Measurements from ENCODE around the gene TRIM13. TPM values are rescaled to one million over a fixed set of nuclear protein-coding genes. Genes with fewer than 3 reads are reported as not detected.

The TRIM13 gene
- total and polyA plus RNA-seq, 2 donors, result 28.4 to 40.2 TPM

DNA sequence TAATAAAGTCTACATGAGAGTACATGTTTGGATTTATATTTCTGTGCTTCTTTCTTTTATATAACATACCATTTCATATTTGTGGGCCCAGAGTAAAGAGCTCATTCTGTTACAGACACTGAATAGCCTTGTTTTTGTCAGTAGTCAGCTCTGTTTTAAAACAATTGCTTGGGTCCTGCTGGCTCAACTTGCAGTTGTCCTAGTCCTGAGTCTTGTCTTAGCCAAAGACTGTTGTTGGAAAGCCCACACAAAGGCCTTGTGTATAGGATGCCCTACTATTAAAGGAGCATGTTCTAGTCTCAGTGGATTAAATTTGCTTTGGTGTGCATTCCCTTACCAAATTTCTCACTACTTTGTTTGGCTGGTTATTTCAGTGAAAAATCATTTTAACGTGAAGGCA is 14.6 kb downstream of the TRIM13 start:
- no peak for DNase-seq (ENCODE audit: low read depth in 6 of 9, low spot score in 9 of 9)
- Histone ChIP-seq H3K9me3 (ENCODE audit: control insufficient read depth in 2 of 2, insufficient read depth in 1 of 2, low read length in 1 of 2) (peaks cover 0 to 2% of the 10 kb centered on the region in 2 donors), H3K27ac (ENCODE audit: low read depth in 1 of 2, low read length in 1 of 2) (no peak overlapping the region), H3K4me3 (ENCODE audit: low read length in 2 of 2) (no peak overlapping the region), H3K4me1 (ENCODE audit: control insufficient read depth in 2 of 2, insufficient read depth in 2 of 2, low read length in 2 of 2) (no peaks in the 10 kb centered on the region), H3K27me3 (ENCODE audit: control insufficient read depth in 2 of 2, insufficient read depth in 1 of 2, low read length in 1 of 2) (no peaks in the 10 kb centered on the region), H3K36me3 (ENCODE audit: control insufficient read depth in 2 of 2, insufficient read depth in 2 of 2, low read length in 1 of 2) (peaks cover 34 to 62% of the 10 kb centered on the region in 2 donors)
- WGBS, result 100% methylated on average over 1 of the region's 1 CpG

DNA sequence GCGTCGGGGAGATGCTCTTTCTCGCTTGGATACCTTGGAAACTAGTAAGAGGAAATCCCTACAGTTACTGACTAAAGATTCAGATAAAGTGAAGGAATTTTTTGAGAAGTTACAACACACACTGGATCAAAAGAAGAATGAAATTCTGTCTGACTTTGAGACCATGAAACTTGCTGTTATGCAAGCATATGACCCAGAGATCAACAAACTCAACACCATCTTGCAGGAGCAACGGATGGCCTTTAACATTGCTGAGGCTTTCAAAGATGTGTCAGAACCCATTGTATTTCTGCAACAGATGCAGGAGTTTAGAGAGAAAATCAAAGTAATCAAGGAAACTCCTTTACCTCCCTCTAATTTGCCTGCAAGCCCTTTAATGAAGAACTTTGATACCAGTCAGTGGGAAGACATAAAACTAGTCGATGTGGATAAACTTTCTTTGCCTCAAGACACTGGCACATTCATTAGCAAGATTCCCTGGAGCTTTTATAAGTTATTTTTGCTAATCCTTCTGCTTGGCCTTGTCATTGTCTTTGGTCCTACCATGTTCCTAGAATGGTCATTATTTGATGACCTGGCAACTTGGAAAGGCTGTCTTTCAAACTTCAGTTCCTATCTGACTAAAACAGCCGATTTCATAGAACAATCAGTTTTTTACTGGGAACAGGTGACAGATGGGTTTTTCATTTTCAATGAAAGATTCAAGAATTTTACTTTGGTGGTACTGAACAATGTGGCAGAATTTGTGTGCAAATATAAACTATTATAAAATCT is 15.7 kb downstream of the TRIM13 start:
- DNase-seq (ENCODE audit: low read depth in 6 of 9, low spot score in 9 of 9), result no peak
- Histone ChIP-seq H3K4me3 (ENCODE audit: low read length in 2 of 2) (no peak overlapping the region), H3K36me3 (ENCODE audit: control insufficient read depth in 2 of 2, insufficient read depth in 2 of 2, low read length in 1 of 2) (peaks cover 34 to 67% of the 10 kb centered on the region in 2 donors), H3K27ac (ENCODE audit: low read depth in 1 of 2, low read length in 1 of 2) (no peak overlapping the region), H3K27me3 (ENCODE audit: control insufficient read depth in 2 of 2, insufficient read depth in 1 of 2, low read length in 1 of 2) (no peaks in the 10 kb centered on the region), H3K9me3 (ENCODE audit: control insufficient read depth in 2 of 2, insufficient read depth in 1 of 2, low read length in 1 of 2) (peaks cover 0 to 2% of the 10 kb centered on the region in 2 donors), H3K4me1 (ENCODE audit: control insufficient read depth in 2 of 2, insufficient read depth in 2 of 2, low read length in 2 of 2) (no peaks in the 10 kb centered on the region)
- WGBS, result 98% methylated on average over 6 of the region's 6 CpGs

DNA sequence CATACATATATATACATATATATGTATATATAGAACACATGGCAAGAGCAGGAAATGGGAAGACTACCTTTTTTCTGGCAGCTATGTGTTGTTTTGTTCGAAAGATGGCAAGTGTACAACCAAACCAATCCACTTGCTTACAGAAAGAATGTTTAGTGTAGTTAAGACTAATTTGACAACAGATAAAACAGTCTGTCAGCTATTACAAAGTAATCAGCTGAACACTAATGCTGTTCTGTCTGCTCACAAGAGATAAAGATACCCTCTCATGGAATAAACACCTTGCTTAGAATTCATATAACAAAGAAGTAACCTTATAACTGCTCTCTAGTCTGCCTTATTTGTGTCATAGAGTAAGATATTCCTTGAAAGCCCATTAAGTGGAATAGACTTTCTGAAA is 17.5 kb downstream of the TRIM13 start:
- no peak for DNase-seq (ENCODE audit: low read depth in 6 of 9, low spot score in 9 of 9)
- Histone ChIP-seq H3K27me3 (ENCODE audit: control insufficient read depth in 2 of 2, insufficient read depth in 1 of 2, low read length in 1 of 2) (no peaks in the 10 kb centered on the region), H3K4me1 (ENCODE audit: control insufficient read depth in 2 of 2, insufficient read depth in 2 of 2, low read length in 2 of 2) (no peaks in the 10 kb centered on the region), H3K36me3 (ENCODE audit: control insufficient read depth in 2 of 2, insufficient read depth in 2 of 2, low read length in 1 of 2) (peaks cover 31 to 67% of the 10 kb centered on the region in 2 donors), H3K4me3 (ENCODE audit: low read length in 2 of 2) (no peak overlapping the region), H3K9me3 (ENCODE audit: control insufficient read depth in 2 of 2, insufficient read depth in 1 of 2, low read length in 1 of 2) (no peaks in the 10 kb centered on the region), H3K27ac (ENCODE audit: low read depth in 1 of 2, low read length in 1 of 2) (no peak overlapping the region)
- 98% methylated on average over 1 of the region's 1 CpG for WGBS

DNA sequence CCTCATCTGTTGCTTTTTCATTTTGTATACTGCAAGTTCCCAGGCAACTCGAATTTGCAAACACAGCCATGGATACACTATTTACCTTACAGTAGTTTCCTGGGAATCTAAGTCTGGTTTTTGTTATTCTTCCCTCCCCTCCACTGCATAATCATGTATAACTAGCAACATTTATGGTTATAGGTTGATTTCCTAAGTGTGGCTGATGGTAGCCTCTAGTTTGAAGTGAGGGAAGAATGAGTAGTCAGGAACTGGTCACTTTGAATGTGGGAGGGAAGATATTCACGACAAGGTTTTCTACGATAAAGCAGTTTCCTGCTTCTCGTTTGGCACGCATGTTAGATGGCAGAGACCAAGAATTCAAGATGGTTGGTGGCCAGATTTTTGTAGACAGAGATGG is 18.4 kb downstream of the TRIM13 start, which contains the start of gene KCNRG:
TSS of gene KCNRG (plus strand) at position 187 of the 400 bp plus-strand sequence. CDS start at position 237, 50 bp downstream.
- H3K4me1 ChIP-seq (ENCODE audit: control insufficient read depth in 2 of 2, insufficient read depth in 2 of 2, low read length in 2 of 2), result no peaks in the 10 kb centered on the region
- no peaks in the 10 kb centered on the region for H3K9me3 ChIP-seq (ENCODE audit: control insufficient read depth in 2 of 2, insufficient read depth in 1 of 2, low read length in 1 of 2)
- WGBS, result 93% methylated on average over 5 of the region's 5 CpGs
- H3K4me3 ChIP-seq (ENCODE audit: low read length in 2 of 2), result no peak within 1 kb of the TSS
- no peak within 1 kb of the TSS for H3K27ac ChIP-seq (ENCODE audit: low read depth in 1 of 2, low read length in 1 of 2)
- H3K36me3 ChIP-seq (ENCODE audit: control insufficient read depth in 2 of 2, insufficient read depth in 2 of 2, low read length in 1 of 2), result peaks cover 25 to 71% of the 10 kb centered on the region in 2 donors
- no peaks in the 10 kb centered on the region for H3K27me3 ChIP-seq (ENCODE audit: control insufficient read depth in 2 of 2, insufficient read depth in 1 of 2, low read length in 1 of 2)
- no peak for DNase-seq (ENCODE audit: low read depth in 6 of 9, low spot score in 9 of 9)

DNA sequence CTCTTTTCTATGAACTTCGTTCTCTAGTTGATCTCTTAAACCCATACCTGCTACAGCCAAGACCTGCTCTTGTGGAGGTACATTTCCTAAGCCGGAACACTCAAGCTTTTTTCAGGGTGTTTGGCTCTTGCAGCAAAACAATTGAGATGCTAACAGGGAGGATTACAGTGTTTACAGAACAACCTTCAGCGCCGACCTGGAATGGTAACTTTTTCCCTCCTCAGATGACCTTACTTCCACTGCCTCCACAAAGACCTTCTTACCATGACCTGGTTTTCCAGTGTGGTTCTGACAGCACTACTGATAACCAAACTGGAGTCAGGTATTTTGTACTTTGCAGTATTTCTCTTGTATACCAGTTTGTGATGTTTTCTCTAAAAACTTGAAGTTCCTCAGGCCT is 18.9 kb downstream of the TRIM13 start:
- peaks cover 25 to 73% of the 10 kb centered on the region in 2 donors for H3K36me3 ChIP-seq (ENCODE audit: control insufficient read depth in 2 of 2, insufficient read depth in 2 of 2, low read length in 1 of 2)
- no peak for DNase-seq (ENCODE audit: low read depth in 6 of 9, low spot score in 9 of 9)
- H3K27ac ChIP-seq (ENCODE audit: low read depth in 1 of 2, low read length in 1 of 2), result no peak overlapping the region
- no peaks in the 10 kb centered on the region for H3K27me3 ChIP-seq (ENCODE audit: control insufficient read depth in 2 of 2, insufficient read depth in 1 of 2, low read length in 1 of 2)
- over 99% methylated on average over 4 of the region's 4 CpGs for WGBS
- no peaks in the 10 kb centered on the region for H3K4me1 ChIP-seq (ENCODE audit: control insufficient read depth in 2 of 2, insufficient read depth in 2 of 2, low read length in 2 of 2)
- H3K9me3 ChIP-seq (ENCODE audit: control insufficient read depth in 2 of 2, insufficient read depth in 1 of 2, low read length in 1 of 2), result no peaks in the 10 kb centered on the region
- H3K4me3 ChIP-seq (ENCODE audit: low read length in 2 of 2), result no peak overlapping the region

DNA sequence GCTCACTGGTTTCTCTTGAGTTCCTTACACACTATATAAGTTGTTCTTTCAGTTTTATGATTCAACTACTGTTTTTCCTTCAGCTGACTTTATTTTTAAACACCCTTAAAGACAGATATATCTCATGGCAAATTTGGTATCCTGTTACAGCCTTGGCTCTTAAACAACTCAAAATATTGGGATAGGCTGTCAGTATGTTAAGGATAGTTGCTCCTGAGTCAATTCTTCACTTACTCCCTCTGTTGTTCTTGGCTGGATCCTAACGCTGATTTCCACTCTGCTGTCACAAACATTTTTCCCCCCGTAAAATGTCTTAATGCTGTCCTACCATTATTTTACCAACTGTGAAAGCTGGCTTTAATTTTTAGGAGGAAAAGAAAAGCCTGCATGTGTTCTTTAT is 19.6 kb downstream of the TRIM13 start:
- Histone ChIP-seq H3K27me3 (ENCODE audit: control insufficient read depth in 2 of 2, insufficient read depth in 1 of 2, low read length in 1 of 2) (no peaks in the 10 kb centered on the region), H3K27ac (ENCODE audit: low read depth in 1 of 2, low read length in 1 of 2) (no peak overlapping the region), H3K4me3 (ENCODE audit: low read length in 2 of 2) (no peak overlapping the region), H3K36me3 (ENCODE audit: control insufficient read depth in 2 of 2, insufficient read depth in 2 of 2, low read length in 1 of 2) (peaks cover 23 to 72% of the 10 kb centered on the region in 2 donors), H3K4me1 (ENCODE audit: control insufficient read depth in 2 of 2, insufficient read depth in 2 of 2, low read length in 2 of 2) (no peaks in the 10 kb centered on the region), H3K9me3 (ENCODE audit: control insufficient read depth in 2 of 2, insufficient read depth in 1 of 2, low read length in 1 of 2) (no peaks in the 10 kb centered on the region)
- no peak for DNase-seq (ENCODE audit: low read depth in 6 of 9, low spot score in 9 of 9)
- WGBS, result 97% methylated on average over 2 of the region's 2 CpGs

DNA sequence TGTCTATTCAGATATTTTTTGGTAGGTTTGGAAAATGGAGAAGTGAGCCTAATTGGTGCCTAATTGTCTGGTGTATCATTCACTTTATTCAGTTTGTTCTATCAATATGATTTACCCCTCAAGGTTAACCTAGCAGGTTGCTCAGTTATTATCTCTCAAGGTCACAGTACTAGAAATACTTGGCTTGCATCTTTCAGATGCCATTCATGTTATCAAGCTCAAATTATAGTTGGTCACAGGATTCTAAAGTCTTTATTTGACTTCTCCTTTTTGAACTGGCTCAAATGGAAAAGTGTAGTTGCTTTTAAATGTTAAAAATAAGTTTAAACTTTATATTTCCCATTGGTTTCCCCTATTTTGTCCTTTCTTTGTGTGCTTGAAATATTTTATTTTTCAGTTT is 21.0 kb downstream of the TRIM13 start:
- no peaks in the 10 kb centered on the region for H3K9me3 ChIP-seq (ENCODE audit: control insufficient read depth in 2 of 2, insufficient read depth in 1 of 2, low read length in 1 of 2)
- H3K27me3 ChIP-seq (ENCODE audit: control insufficient read depth in 2 of 2, insufficient read depth in 1 of 2, low read length in 1 of 2), result no peaks in the 10 kb centered on the region
- no peak for DNase-seq (ENCODE audit: low read depth in 6 of 9, low spot score in 9 of 9)
- H3K4me3 ChIP-seq (ENCODE audit: low read length in 2 of 2), result no peak overlapping the region
- peaks cover 19 to 69% of the 10 kb centered on the region in 2 donors for H3K36me3 ChIP-seq (ENCODE audit: control insufficient read depth in 2 of 2, insufficient read depth in 2 of 2, low read length in 1 of 2)
- no peak overlapping the region for H3K27ac ChIP-seq (ENCODE audit: low read depth in 1 of 2, low read length in 1 of 2)
- no peaks in the 10 kb centered on the region for H3K4me1 ChIP-seq (ENCODE audit: control insufficient read depth in 2 of 2, insufficient read depth in 2 of 2, low read length in 2 of 2)

DNA sequence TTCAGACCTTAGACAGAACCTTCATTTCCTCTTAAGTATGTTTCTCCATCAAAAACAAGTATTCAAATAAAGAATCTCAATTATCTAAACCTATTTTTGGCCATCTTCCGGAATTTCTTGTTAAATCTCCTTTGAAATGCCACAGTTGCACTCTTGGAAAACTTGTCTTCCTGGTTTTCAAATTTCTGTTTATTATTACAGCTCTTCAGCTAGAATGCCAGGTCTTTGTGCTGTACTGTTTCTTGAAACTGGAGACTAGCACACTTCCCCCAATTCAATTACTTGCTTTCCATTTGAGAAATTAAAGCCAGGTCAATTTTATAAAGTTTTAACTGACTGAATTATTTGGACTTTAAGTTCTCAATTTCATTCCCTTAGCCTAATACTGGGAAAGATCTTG is 28.6 kb downstream of the TRIM13 start:
- peaks cover 15 to 55% of the 10 kb centered on the region in 2 donors for H3K36me3 ChIP-seq (ENCODE audit: control insufficient read depth in 2 of 2, insufficient read depth in 2 of 2, low read length in 1 of 2)
- no peaks in the 10 kb centered on the region for H3K27me3 ChIP-seq (ENCODE audit: control insufficient read depth in 2 of 2, insufficient read depth in 1 of 2, low read length in 1 of 2)
- H3K9me3 ChIP-seq (ENCODE audit: control insufficient read depth in 2 of 2, insufficient read depth in 1 of 2, low read length in 1 of 2), result no peaks in the 10 kb centered on the region
- WGBS, result 96% methylated on average over 1 of the region's 1 CpG
- H3K4me1 ChIP-seq (ENCODE audit: control insufficient read depth in 2 of 2, insufficient read depth in 2 of 2, low read length in 2 of 2), result no peaks in the 10 kb centered on the region
- no peak overlapping the region for H3K27ac ChIP-seq (ENCODE audit: low read depth in 1 of 2, low read length in 1 of 2)
- H3K4me3 ChIP-seq (ENCODE audit: low read length in 2 of 2), result no peak overlapping the region
- no peak for DNase-seq (ENCODE audit: low read depth in 6 of 9, low spot score in 9 of 9)

DNA sequence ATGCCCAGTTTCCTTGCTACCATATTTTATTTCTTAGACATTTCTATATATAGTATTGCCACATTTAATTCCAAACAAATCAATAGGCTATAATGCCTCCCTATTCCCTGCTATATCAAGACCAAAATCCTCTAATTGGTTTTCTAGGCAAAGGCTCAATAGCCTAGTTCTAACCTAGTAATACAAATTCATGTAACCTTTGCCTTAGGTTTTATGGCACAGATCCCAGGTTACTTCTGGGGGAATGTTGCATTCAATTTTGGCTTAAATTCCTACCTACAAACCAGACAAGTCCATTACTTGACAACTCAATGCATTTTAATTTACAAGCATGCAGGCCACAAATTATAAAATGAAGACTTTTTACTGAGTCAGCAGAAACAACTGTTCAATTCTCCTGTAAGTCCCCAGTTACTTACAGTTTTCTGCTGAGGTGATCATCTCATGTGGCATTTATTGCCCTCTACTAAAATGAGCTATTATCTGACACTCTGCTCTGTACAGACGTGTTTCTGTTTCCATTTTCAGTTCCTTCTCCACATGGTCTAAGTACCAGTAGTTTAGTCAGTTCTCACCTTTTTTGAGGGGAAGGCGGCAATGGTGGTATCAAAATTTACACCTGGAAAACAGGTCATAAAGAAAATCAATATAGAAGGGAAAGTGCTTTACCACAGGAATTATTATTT is 30.1 kb downstream of the TRIM13 start:
- Histone ChIP-seq H3K27me3 (ENCODE audit: control insufficient read depth in 2 of 2, insufficient read depth in 1 of 2, low read length in 1 of 2) (no peaks in the 10 kb centered on the region), H3K36me3 (ENCODE audit: control insufficient read depth in 2 of 2, insufficient read depth in 2 of 2, low read length in 1 of 2) (peaks cover 12 to 43% of the 10 kb centered on the region in 2 donors), H3K4me1 (ENCODE audit: control insufficient read depth in 2 of 2, insufficient read depth in 2 of 2, low read length in 2 of 2) (no peaks in the 10 kb centered on the region), H3K4me3 (ENCODE audit: low read length in 2 of 2) (no peak overlapping the region), H3K9me3 (ENCODE audit: control insufficient read depth in 2 of 2, insufficient read depth in 1 of 2, low read length in 1 of 2) (no peaks in the 10 kb centered on the region), H3K27ac (ENCODE audit: low read depth in 1 of 2, low read length in 1 of 2) (no peak overlapping the region)
- no peak for DNase-seq (ENCODE audit: low read depth in 6 of 9, low spot score in 9 of 9)
- WGBS, result 97% methylated on average over 2 of the region's 2 CpGs

Measured in thymus (tissue), 11 donors.